HCT116 (cell line): ENCODE data around the gene WIPI1. TPM values are rescaled to one million over a fixed set of nuclear protein-coding genes. Genes with fewer than 3 reads are reported as not detected.

ENCODE experiments used
- ATAC-seq: fragments of 200-7000 bp; cut with Tn5 transposase; 2 replicates; pipeline ENCODE4 v1.9.1; 2020; ENCODE audit warnings: mild to moderate bottlenecking, moderate library complexity
- BruUV-seq: library from RNA; stranded (reverse); fragments of 400-500 nt; replicated peaks from 2 replicates; lab custom pipeline; 2021; lab: Mats Ljungman, UMichigan
- CTCF ChIA-PET: fragments of 300-600 bp; sonication (Branson Sonifier 250); formaldehyde crosslinking; loops from one replicate; lab custom pipeline; 2021; ENCODE audit warnings: antibody characterized with exemption; lab: Charles Lee
- POLR2A ChIA-PET: fragments of 300-600, 350-600 bp; sonication (Branson Sonifier 250); formaldehyde crosslinking; loops from one replicate; lab custom pipeline; 2021; ENCODE audit warnings: antibody characterized with exemption; lab: Charles Lee
- RAD21 ChIA-PET, 2 experiments: fragments of 300-600 bp; sonication (Branson Sonifier 250); formaldehyde crosslinking; loops; one replicate each; lab custom pipeline; 2023; ENCODE audit warnings: low total read pairs in 2 of 2; ENCODE audit not compliant: uncharacterized antibody in 2 of 2, unreplicated experiment in 2 of 2, low non-redundant PET in 1 of 2; lab: Charles Lee
- DNase-seq: peaks from one replicate; pipeline ENCODE4 v3.0.0-alpha.2; 2010; ENCODE audit warnings: low read depth, low spot score
- H2AFZ ChIP-seq: fragments of 200-600 bp; shearing (Covaris generic), sonication (generic); 2 replicates; pipeline ENCODE4 v1.6.1; 2017; ENCODE audit warnings: low read depth, mixed run types, mixed read lengths, antibody characterized with exemption, low read length; ENCODE audit not compliant: poor library complexity, severe bottlenecking
- H3K27ac ChIP-seq: 2 replicates; pipeline ENCODE4 v1.5.1; 2012; ENCODE audit warnings: low read depth, low read length
- H3K27me3 ChIP-seq: fragments of 200-600 bp; sonication (generic); 2 replicates; pipeline ENCODE4 v1.6.1; 2016; ENCODE audit warnings: mixed run types, low read length, mixed read lengths; ENCODE audit not compliant: insufficient read depth
- H3K36me3 ChIP-seq, 2 experiments: fragments of 200-500 bp in 1 of 2; fragments of 200-600 bp in 1 of 2; sonication (Bioruptor generic) in 1 of 2; sonication (generic) in 1 of 2; 2 replicates each; pipeline versions ENCODE4 v1.5.1 to v1.6.1; 2014 to 2016; ENCODE audit warnings: low read length in 2 of 2, inconsistent platforms in 1 of 2, mixed read lengths in 1 of 2, mixed run types in 1 of 2; ENCODE audit not compliant: insufficient read depth in 2 of 2, control insufficient read depth in 1 of 2
- H3K4me1 ChIP-seq, 2 experiments: fragments of 200-600 bp in 1 of 2; sonication (generic) in 1 of 2; 2 replicates each; pipeline versions ENCODE4 v1.5.1 to v1.6.1; 2012 to 2017; ENCODE audit warnings: low read length in 2 of 2, inconsistent platforms in 1 of 2, mild to moderate bottlenecking in 1 of 2, mixed read lengths in 1 of 2, mixed run types in 1 of 2, moderate library complexity in 1 of 2; ENCODE audit not compliant: insufficient read depth in 2 of 2, control insufficient read depth in 1 of 2
- H3K4me2 ChIP-seq: fragments of 200-600 bp; sonication (generic); 2 replicates; pipeline ENCODE4 v1.6.1; 2017; ENCODE audit warnings: mixed run types, low read length, mixed read lengths
- H3K4me3 ChIP-seq, 2 experiments: fragments of 200-600 bp in 1 of 2; sonication (generic) in 1 of 2; replicated peaks in 1 of 2; 2 replicates each; pipeline ENCODE4 v1.5.1; 2011 to 2016; ENCODE audit warnings: low read length in 2 of 2, control low read depth in 1 of 2, low read depth in 1 of 2, mild to moderate bottlenecking in 1 of 2, mixed read lengths in 1 of 2, mixed run types in 1 of 2
- H3K79me2 ChIP-seq: fragments of 200-600 bp; sonication (generic); 2 replicates; pipeline ENCODE4 v1.6.1; 2017; ENCODE audit warnings: mild to moderate bottlenecking, mixed run types, low read length, moderate library complexity, mixed read lengths; ENCODE audit not compliant: insufficient read depth
- H3K9ac ChIP-seq: fragments of 200-600 bp; sonication (generic); 2 replicates; pipeline ENCODE4 v1.6.1; 2016; ENCODE audit warnings: low read length, mixed read lengths
- H3K9me2 ChIP-seq: fragments of 200-600 bp; sonication (generic), shearing (Covaris generic); 2 replicates; pipeline ENCODE4 v1.6.1; 2017; ENCODE audit warnings: mixed run types, mild to moderate bottlenecking, moderate library complexity; ENCODE audit not compliant: insufficient read depth
- H3K9me3 ChIP-seq, 2 experiments: fragments of 200-500 bp in 1 of 2; fragments of 200-600 bp in 1 of 2; sonication (Bioruptor generic) in 1 of 2; sonication (generic) in 1 of 2; 2 replicates each; pipeline ENCODE4 v1.6.1; 2014 to 2017; ENCODE audit warnings: low read length in 2 of 2, mixed read lengths in 2 of 2, inconsistent platforms in 1 of 2, low read depth in 1 of 2, mild to moderate bottlenecking in 1 of 2, mixed run types in 1 of 2, moderate library complexity in 1 of 2; ENCODE audit not compliant: control insufficient read depth in 1 of 2, insufficient read depth in 1 of 2
- H4K20me1 ChIP-seq: fragments of 200-600 bp; sonication (generic), shearing (Covaris generic); 2 replicates; pipeline ENCODE4 v1.6.1; 2017; ENCODE audit warnings: mixed run types, mild to moderate bottlenecking, moderate library complexity; ENCODE audit not compliant: insufficient read depth
- EGR1 ChIP-seq: IDR thresholded peaks from 2 replicates; pipeline ENCODE4 v1.6.1; 2012; ENCODE audit warnings: low read depth
- ELF1 ChIP-seq: IDR thresholded peaks from 2 replicates; pipeline ENCODE4 v1.6.1; 2012; ENCODE audit warnings: low read depth, borderline replicate concordance
- EZH2phosphoT487 ChIP-seq: fragments of 200-600 bp; IDR thresholded peaks from 2 replicates; pipeline ENCODE4 v1.6.1; 2018; ENCODE audit warnings: antibody characterized with exemption, borderline replicate concordance
- JUND ChIP-seq: IDR thresholded peaks from 2 replicates; pipeline ENCODE4 v1.6.1; 2012
- POLR2AphosphoS5 ChIP-seq: IDR thresholded peaks from 2 replicates; pipeline ENCODE4 v1.6.1; 2011; ENCODE audit warnings: mild to moderate bottlenecking, low read depth, low read length, moderate library complexity
- RAD21 ChIP-seq: IDR thresholded peaks from 2 replicates; pipeline ENCODE4 v1.6.1; 2012; ENCODE audit warnings: low read depth, mild to moderate bottlenecking
- SRF ChIP-seq: IDR thresholded peaks from 2 replicates; pipeline ENCODE4 v1.6.1; 2012; ENCODE audit warnings: low read depth
- TCF7L2 ChIP-seq: IDR thresholded peaks from 2 replicates; pipeline ENCODE4 v1.7.0; 2011; ENCODE audit warnings: borderline replicate concordance, inconsistent platforms; ENCODE audit not compliant: insufficient read depth, insufficient read length; ENCODE audit errors: extremely low read depth
- YY1 ChIP-seq: IDR thresholded peaks from 2 replicates; pipeline ENCODE4 v1.6.1; 2011; ENCODE audit warnings: low read length, low read depth, moderate library complexity, mild to moderate bottlenecking; ENCODE audit not compliant: insufficient replicate concordance; ENCODE audit errors: extremely low read depth
- ZFX ChIP-seq: fragments of 450-650 bp; IDR thresholded peaks from 2 replicates; pipeline ENCODE4 v1.6.1; 2017
- ZNF274 ChIP-seq: fragments of 200-500 bp; sonication (Bioruptor generic); IDR thresholded peaks from 2 replicates; pipeline ENCODE4 v1.6.1; 2014; ENCODE audit warnings: mild to moderate bottlenecking, low read depth, low read length, inconsistent platforms
- intact Hi-C: fragments of 100-400 bp; cut with micrococcal nuclease; formaldehyde crosslinking; loops from 2 replicates; pipeline ENCODE4 v1.10.0; 2022
- total RNA-seq: library from RNA; stranded (reverse); gene quantifications from one replicate; pipeline ENCODE4 v1.2.1, GENCODE V29; 2021; ENCODE audit not compliant: unreplicated experiment
- TF ChIP-seq, protein P1 (sequence below): IDR thresholded peaks from 2 replicates; pipeline ENCODE4 v1.6.1; 2012
- TF ChIP-seq, protein P2 (sequence below): IDR thresholded peaks from 2 replicates; pipeline ENCODE4 v1.6.1; 2011; ENCODE audit warnings: mild to moderate bottlenecking, low read length, moderate library complexity; ENCODE audit not compliant: insufficient replicate concordance; ENCODE audit errors: extremely low read depth
- TF ChIP-seq, protein P3 (sequence below): IDR thresholded peaks from 2 replicates; pipeline ENCODE4 v1.6.1; 2012; ENCODE audit warnings: low read depth
- TF ChIP-seq, protein P4 (sequence below): IDR thresholded peaks from 2 replicates; pipeline ENCODE4 v1.6.1; 2012
- TF ChIP-seq, protein P5 (sequence below), 3 experiments: fragments of 200-600 bp in 1 of 3; sonication (generic) in 1 of 3; IDR thresholded peaks in 2 of 3; conservative IDR thresholded peaks in 1 of 3; 2 replicates each; pipeline ENCODE4 v1.5.1; 2012 to 2017; ENCODE audit warnings: low read depth in 2 of 3, low read length in 2 of 3, antibody characterized with exemption in 1 of 3, borderline replicate concordance in 1 of 3, control low read depth in 1 of 3, mild to moderate bottlenecking in 1 of 3, mixed read lengths in 1 of 3, mixed run types in 1 of 3, moderate library complexity in 1 of 3; ENCODE audit not compliant: insufficient read depth in 1 of 3

WIPI1 gene
- total RNA-seq, 1 experiment from 2014 or later = 21.5 TPM

DNA sequence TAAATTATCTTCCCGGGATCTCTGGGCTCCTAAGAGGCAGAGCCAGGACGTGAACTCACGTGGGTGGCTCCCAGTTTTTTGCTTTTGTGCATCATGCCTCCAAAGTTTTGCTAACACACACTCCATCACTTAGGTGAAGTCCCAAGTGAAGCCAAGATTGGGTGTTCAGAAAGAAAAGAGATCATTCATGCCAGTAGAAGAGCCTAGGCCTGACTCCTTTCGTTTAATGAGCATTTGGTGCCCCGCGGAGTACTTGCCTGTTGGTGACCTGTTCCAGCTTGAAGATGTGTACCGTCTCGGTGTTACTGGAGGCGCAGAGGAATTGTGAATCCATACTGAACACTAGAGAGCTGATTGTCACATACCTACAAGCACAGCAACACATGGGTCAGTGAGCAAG is 24.1 kb downstream of the WIPI1 start:
- no peaks in the 10 kb centered on the region for H3K36me3 ChIP-seq
- no peaks in the 10 kb centered on the region for H3K27me3 ChIP-seq
- peaks cover 17 to 20% of the 10 kb centered on the region in 2 experiments for H3K4me1 ChIP-seq
- CTCF ChIA-PET = interaction anchor here (0.8 to 7.4 kb wide), 3 partner anchors 34 to 185 kb away, joined by 3 to 79 read pairs (median 13); partner anchors contain the start of gene AMZ2
- no peak overlapping the region for H2AFZ ChIP-seq
- no peak overlapping the region for H3K4me2 ChIP-seq
- DNase-seq (no peak), ATAC-seq (no peak)
- no peak overlapping the region for H3K27ac ChIP-seq
- no TSS peak for BruUV-seq
- no peak overlapping the region for H3K4me3 ChIP-seq
- intact Hi-C loops = no loop called here
- no peaks in the 10 kb centered on the region for H4K20me1 ChIP-seq
- H3K9me2 ChIP-seq = no peaks in the 10 kb centered on the region
- no peak for TF ChIP-seq POLR2AphosphoS5
- TF ChIP-seq, protein P1, sequence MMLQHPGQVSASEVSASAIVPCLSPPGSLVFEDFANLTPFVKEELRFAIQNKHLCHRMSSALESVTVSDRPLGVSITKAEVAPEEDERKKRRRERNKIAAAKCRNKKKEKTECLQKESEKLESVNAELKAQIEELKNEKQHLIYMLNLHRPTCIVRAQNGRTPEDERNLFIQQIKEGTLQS = no peak
- TF ChIP-seq SRF = no peak
- TF ChIP-seq RAD21 = no peak
- no peak for TF ChIP-seq EZH2phosphoT487
- no peak for TF ChIP-seq ZFX
- TF ChIP-seq EGR1 = no peak
- TF ChIP-seq, protein P2, sequence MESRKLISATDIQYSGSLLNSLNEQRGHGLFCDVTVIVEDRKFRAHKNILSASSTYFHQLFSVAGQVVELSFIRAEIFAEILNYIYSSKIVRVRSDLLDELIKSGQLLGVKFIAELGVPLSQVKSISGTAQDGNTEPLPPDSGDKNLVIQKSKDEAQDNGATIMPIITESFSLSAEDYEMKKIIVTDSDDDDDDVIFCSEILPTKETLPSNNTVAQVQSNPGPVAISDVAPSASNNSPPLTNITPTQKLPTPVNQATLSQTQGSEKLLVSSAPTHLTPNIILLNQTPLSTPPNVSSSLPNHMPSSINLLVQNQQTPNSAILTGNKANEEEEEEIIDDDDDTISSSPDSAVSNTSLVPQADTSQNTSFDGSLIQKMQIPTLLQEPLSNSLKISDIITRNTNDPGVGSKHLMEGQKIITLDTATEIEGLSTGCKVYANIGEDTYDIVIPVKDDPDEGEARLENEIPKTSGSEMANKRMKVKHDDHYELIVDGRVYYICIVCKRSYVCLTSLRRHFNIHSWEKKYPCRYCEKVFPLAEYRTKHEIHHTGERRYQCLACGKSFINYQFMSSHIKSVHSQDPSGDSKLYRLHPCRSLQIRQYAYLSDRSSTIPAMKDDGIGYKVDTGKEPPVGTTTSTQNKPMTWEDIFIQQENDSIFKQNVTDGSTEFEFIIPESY = no peak
- TF ChIP-seq, protein P3, sequence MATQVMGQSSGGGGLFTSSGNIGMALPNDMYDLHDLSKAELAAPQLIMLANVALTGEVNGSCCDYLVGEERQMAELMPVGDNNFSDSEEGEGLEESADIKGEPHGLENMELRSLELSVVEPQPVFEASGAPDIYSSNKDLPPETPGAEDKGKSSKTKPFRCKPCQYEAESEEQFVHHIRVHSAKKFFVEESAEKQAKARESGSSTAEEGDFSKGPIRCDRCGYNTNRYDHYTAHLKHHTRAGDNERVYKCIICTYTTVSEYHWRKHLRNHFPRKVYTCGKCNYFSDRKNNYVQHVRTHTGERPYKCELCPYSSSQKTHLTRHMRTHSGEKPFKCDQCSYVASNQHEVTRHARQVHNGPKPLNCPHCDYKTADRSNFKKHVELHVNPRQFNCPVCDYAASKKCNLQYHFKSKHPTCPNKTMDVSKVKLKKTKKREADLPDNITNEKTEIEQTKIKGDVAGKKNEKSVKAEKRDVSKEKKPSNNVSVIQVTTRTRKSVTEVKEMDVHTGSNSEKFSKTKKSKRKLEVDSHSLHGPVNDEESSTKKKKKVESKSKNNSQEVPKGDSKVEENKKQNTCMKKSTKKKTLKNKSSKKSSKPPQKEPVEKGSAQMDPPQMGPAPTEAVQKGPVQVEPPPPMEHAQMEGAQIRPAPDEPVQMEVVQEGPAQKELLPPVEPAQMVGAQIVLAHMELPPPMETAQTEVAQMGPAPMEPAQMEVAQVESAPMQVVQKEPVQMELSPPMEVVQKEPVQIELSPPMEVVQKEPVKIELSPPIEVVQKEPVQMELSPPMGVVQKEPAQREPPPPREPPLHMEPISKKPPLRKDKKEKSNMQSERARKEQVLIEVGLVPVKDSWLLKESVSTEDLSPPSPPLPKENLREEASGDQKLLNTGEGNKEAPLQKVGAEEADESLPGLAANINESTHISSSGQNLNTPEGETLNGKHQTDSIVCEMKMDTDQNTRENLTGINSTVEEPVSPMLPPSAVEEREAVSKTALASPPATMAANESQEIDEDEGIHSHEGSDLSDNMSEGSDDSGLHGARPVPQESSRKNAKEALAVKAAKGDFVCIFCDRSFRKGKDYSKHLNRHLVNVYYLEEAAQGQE = no peak
- no peak for TF ChIP-seq TCF7L2
- TF ChIP-seq, protein P4, sequence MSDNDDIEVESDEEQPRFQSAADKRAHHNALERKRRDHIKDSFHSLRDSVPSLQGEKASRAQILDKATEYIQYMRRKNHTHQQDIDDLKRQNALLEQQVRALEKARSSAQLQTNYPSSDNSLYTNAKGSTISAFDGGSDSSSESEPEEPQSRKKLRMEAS = no peak
- TF ChIP-seq, protein P5, sequence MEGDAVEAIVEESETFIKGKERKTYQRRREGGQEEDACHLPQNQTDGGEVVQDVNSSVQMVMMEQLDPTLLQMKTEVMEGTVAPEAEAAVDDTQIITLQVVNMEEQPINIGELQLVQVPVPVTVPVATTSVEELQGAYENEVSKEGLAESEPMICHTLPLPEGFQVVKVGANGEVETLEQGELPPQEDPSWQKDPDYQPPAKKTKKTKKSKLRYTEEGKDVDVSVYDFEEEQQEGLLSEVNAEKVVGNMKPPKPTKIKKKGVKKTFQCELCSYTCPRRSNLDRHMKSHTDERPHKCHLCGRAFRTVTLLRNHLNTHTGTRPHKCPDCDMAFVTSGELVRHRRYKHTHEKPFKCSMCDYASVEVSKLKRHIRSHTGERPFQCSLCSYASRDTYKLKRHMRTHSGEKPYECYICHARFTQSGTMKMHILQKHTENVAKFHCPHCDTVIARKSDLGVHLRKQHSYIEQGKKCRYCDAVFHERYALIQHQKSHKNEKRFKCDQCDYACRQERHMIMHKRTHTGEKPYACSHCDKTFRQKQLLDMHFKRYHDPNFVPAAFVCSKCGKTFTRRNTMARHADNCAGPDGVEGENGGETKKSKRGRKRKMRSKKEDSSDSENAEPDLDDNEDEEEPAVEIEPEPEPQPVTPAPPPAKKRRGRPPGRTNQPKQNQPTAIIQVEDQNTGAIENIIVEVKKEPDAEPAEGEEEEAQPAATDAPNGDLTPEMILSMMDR (IDR thresholded peaks at IDR 0.05 in 2 of 3, conservative IDR thresholded peaks at IDR 0.05 in 1 of 3; ENCODE audit: borderline replicate concordance in 1 of 3, insufficient read depth in 1 of 3, low read depth in 2 of 3, low read length in 2 of 3) = no peak
- TF ChIP-seq YY1 = no peak
- TF ChIP-seq ELF1 = no peak
- no peak for TF ChIP-seq JUND
- TF ChIP-seq ZNF274 = no peak
- no peak overlapping the region for H3K9ac ChIP-seq
- no peaks in the 10 kb centered on the region for H3K9me3 ChIP-seq
- no peaks in the 10 kb centered on the region for H3K79me2 ChIP-seq
- RAD21 ChIA-PET = interaction anchor here in 1 of 2 experiments (1.3 kb wide), 1 partner anchor 170 kb away, joined by 5 read pairs; no protein-coding TSS in a partner anchor
- POLR2A ChIA-PET = no interaction called here
